IMR-90 (cell line): ENCODE results near the gene HRH2. TPM values are rescaled to one million over a fixed set of nuclear protein-coding genes. Genes with fewer than 3 reads are reported as not detected.

ENCODE experiments used
- ATAC-seq: fragments of 200-7000 bp; cut with Tn5 transposase; 2 replicates; pipeline ENCODE4 v1.9.1; 2020; ENCODE audit warnings: low read depth, mild to moderate bottlenecking, moderate library complexity
- BruUV-seq: library from RNA; stranded (reverse); fragments of 400-500 nt; replicated peaks from 2 replicates; lab custom pipeline; 2021; lab: Mats Ljungman, UMichigan
- CTCF ChIA-PET: fragments of 300-600 bp; formaldehyde crosslinking; extraction: SDS; loops from one replicate; lab custom pipeline; 2021; ENCODE audit warnings: antibody characterized with exemption; lab: Yijun Ruan, JAX
- POLR2A ChIA-PET: fragments of 300-600 bp; sonication (Branson Sonifier 250); formaldehyde crosslinking; loops from one replicate; lab custom pipeline; 2022; ENCODE audit warnings: antibody characterized with exemption; ENCODE audit not compliant: unreplicated experiment; lab: Charles Lee
- DNase-seq: peaks from one replicate; pipeline ENCODE4 v3.0.0; 2013
- H2AFZ ChIP-seq: replicated peaks from 2 replicates; pipeline ENCODE3; 2013; ENCODE audit warnings: low read length, mild to moderate bottlenecking; ENCODE audit not compliant: poor library complexity
- H2AK5ac ChIP-seq: 2 replicates; pipeline ENCODE4 v1.6.1; 2013; ENCODE audit warnings: low read depth, low read length, inconsistent platforms
- H2AK9ac ChIP-seq: replicated peaks from 2 replicates; pipeline ENCODE3; 2013; ENCODE audit warnings: mild to moderate bottlenecking, low read depth, low read length, moderate library complexity; ENCODE audit not compliant: poor library complexity
- H2BK120ac ChIP-seq: 2 replicates; pipeline ENCODE4 v1.6.1; 2013; ENCODE audit warnings: low read depth, low read length, inconsistent platforms
- H2BK15ac ChIP-seq: 3 replicates; pipeline ENCODE4 v1.6.1; 2013; ENCODE audit warnings: low read depth, low read length, inconsistent platforms
- H2BK20ac ChIP-seq: 2 replicates; pipeline ENCODE4 v1.6.1; 2013; ENCODE audit warnings: low read depth, mild to moderate bottlenecking, inconsistent platforms, low read length, moderate library complexity
- H2BK5ac ChIP-seq: 2 replicates; pipeline ENCODE4 v1.6.1; 2013; ENCODE audit warnings: mild to moderate bottlenecking, low read depth, low read length, inconsistent platforms; ENCODE audit not compliant: poor library complexity, severe bottlenecking
- H3K14ac ChIP-seq: replicated peaks from 2 replicates; pipeline ENCODE4 v1.6.1; 2013; ENCODE audit warnings: low read depth, low read length, inconsistent platforms
- H3K18ac ChIP-seq: 2 replicates; pipeline ENCODE4 v1.6.1; 2013; ENCODE audit warnings: low read depth, low read length, control low read depth
- H3K23ac ChIP-seq: 2 replicates; pipeline ENCODE4 v1.6.1; 2013; ENCODE audit warnings: low read depth, low read length, inconsistent platforms
- H3K27ac ChIP-seq: 2 replicates; pipeline ENCODE4 v1.5.1; 2013; ENCODE audit warnings: mild to moderate bottlenecking, control low read depth, low read length; ENCODE audit not compliant: insufficient read depth
- H3K27me3 ChIP-seq: 2 replicates; pipeline ENCODE4 v1.6.1; 2013; ENCODE audit warnings: low read length; ENCODE audit not compliant: control insufficient read depth, insufficient read depth
- H3K36me3 ChIP-seq: 2 replicates; pipeline ENCODE4 v1.6.1; 2013; ENCODE audit warnings: low read length, mixed read lengths; ENCODE audit not compliant: control insufficient read depth, insufficient read depth
- H3K4ac ChIP-seq: 2 replicates; pipeline ENCODE4 v1.6.1; 2013; ENCODE audit warnings: low read depth, low read length, inconsistent platforms
- H3K4me1 ChIP-seq: 2 replicates; pipeline ENCODE4 v1.6.1; 2013; ENCODE audit warnings: low read length, mixed read lengths; ENCODE audit not compliant: control insufficient read depth, insufficient read depth
- H3K4me2 ChIP-seq: 2 replicates; pipeline ENCODE4 v1.6.1; 2013; ENCODE audit warnings: low read depth, mild to moderate bottlenecking, control low read depth, low read length, moderate library complexity
- H3K4me3 ChIP-seq: 2 replicates; pipeline ENCODE4 v1.5.1; 2013; ENCODE audit warnings: low read depth, mild to moderate bottlenecking, control low read depth, low read length, moderate library complexity; ENCODE audit not compliant: insufficient read depth
- H3K56ac ChIP-seq: 2 replicates; pipeline ENCODE4 v1.6.1; 2013; ENCODE audit warnings: low read length, inconsistent platforms; ENCODE audit not compliant: insufficient read depth; ENCODE audit errors: extremely low read depth
- H3K79me1 ChIP-seq, 2 experiments: 2 replicates each; pipeline ENCODE4 v1.6.1; 2013; ENCODE audit warnings: low read length in 2 of 2, inconsistent platforms in 1 of 2, low read depth in 1 of 2
- H3K9ac ChIP-seq: 2 replicates; pipeline ENCODE4 v1.6.1; 2013; ENCODE audit warnings: low read depth, low read length, control low read depth
- H3K9me1 ChIP-seq: 2 replicates; pipeline ENCODE4 v1.6.1; 2013; ENCODE audit warnings: low read length, inconsistent platforms; ENCODE audit not compliant: insufficient read depth
- H3K9me3 ChIP-seq: 2 replicates; pipeline ENCODE4 v1.6.1; 2013; ENCODE audit warnings: low read length; ENCODE audit not compliant: control insufficient read depth, insufficient read depth
- H4K20me1 ChIP-seq: 2 replicates; pipeline ENCODE4 v1.6.1; 2013; ENCODE audit warnings: low read length, inconsistent platforms; ENCODE audit not compliant: insufficient read depth
- H4K5ac ChIP-seq: 2 replicates; pipeline ENCODE4 v1.6.1; 2013; ENCODE audit warnings: mild to moderate bottlenecking, low read depth, low read length, control low read depth
- H4K8ac ChIP-seq, 2 experiments: 2 replicates each; pipeline ENCODE4 v1.6.1; 2013; ENCODE audit warnings: low read depth in 2 of 2, low read length in 2 of 2, control low read depth in 1 of 2, inconsistent platforms in 1 of 2
- H4K91ac ChIP-seq: 2 replicates; pipeline ENCODE4 v1.6.1; 2013; ENCODE audit warnings: low read depth, low read length, inconsistent platforms; ENCODE audit not compliant: insufficient read depth
- BHLHE40 ChIP-seq: fragments of 150-350 bp; IDR thresholded peaks from 2 replicates; pipeline ENCODE4 v1.6.1; 2016; ENCODE audit warnings: mild to moderate bottlenecking, low read depth, low read length
- CEBPB ChIP-seq: IDR thresholded peaks from 2 replicates; pipeline ENCODE4 v1.6.1; 2012; ENCODE audit warnings: low read depth, low read length, improper control_type of control experiment
- MAFK ChIP-seq: IDR thresholded peaks from 2 replicates; pipeline ENCODE4 v1.6.1; 2012; ENCODE audit warnings: low read depth, low read length, improper control_type of control experiment
- MAZ ChIP-seq: IDR thresholded peaks from 2 replicates; pipeline ENCODE4 v1.6.1; 2012; ENCODE audit warnings: low read depth, mild to moderate bottlenecking, low read length, improper control_type of control experiment, moderate library complexity, borderline replicate concordance
- NFE2L2 ChIP-seq: fragments of 150-350 bp; IDR thresholded peaks from 2 replicates; pipeline ENCODE4 v1.6.1; 2016; ENCODE audit warnings: low read depth, mild to moderate bottlenecking, low read length
- POLR2A ChIP-seq: IDR thresholded peaks from 2 replicates; pipeline ENCODE4 v1.6.1; 2012; ENCODE audit warnings: mild to moderate bottlenecking, low read depth, low read length
- RAD21 ChIP-seq: IDR thresholded peaks from 2 replicates; pipeline ENCODE4 v1.6.1; 2012; ENCODE audit warnings: low read length, improper control_type of control experiment
- RCOR1 ChIP-seq: IDR thresholded peaks from 2 replicates; pipeline ENCODE4 v1.6.1; 2012; ENCODE audit warnings: mild to moderate bottlenecking, low read length, improper control_type of control experiment; ENCODE audit not compliant: insufficient replicate concordance
- RFX5 ChIP-seq: IDR thresholded peaks from 2 replicates; pipeline ENCODE4 v1.8.0; 2012; ENCODE audit warnings: low read depth, mild to moderate bottlenecking, low read length, moderate library complexity
- SMC3 ChIP-seq: fragments of 150-350 bp; IDR thresholded peaks from 2 replicates; pipeline ENCODE4 v1.6.1; 2016; ENCODE audit warnings: low read depth, mild to moderate bottlenecking, antibody characterized with exemption, low read length, moderate library complexity
- WGBS, 2 experiments: methylation state at CpG; one replicate each; pipeline versions ENCODE4 v1.1.5 to v1.1.7; 2013; ENCODE audit warnings: missing lambda C conversion rate in 2 of 2; ENCODE audit not compliant: insufficient read length in 1 of 2; ENCODE audit errors: extremely low coverage in 2 of 2; 5-methylcytosine and 5-hydroxymethylcytosine counted together
- dilution Hi-C: fragments of 300-500 bp; cut with HindIII; formaldehyde crosslinking; loops from one replicate; pipeline ENCODE4 v1.14.3; 2018; ENCODE audit warnings: low sequenced_read_pairs; ENCODE audit not compliant: unreplicated experiment
- in situ Hi-C: fragments of 300-500 bp; cut with MboI; formaldehyde crosslinking; loops from 3 replicates; pipeline ENCODE4 v1.14.3; 2019; ENCODE audit warnings: low sequenced_read_pairs, inconsistent platforms, mixed read lengths
- intact Hi-C: fragments of 100-400 bp; cut with micrococcal nuclease; formaldehyde crosslinking; loops from 2 replicates; pipeline ENCODE4 v1.10.0; 2022
- polyA plus RNA-seq, 3 experiments: library from polyadenylated mRNA; depleted of rRNA; stranded (reverse); fragments of >200 nt; gene quantifications; 2 replicates each; pipeline ENCODE4 v1.2.3, GENCODE V29; 2012; ENCODE audit warnings: low replicate concordance in 1 of 3
- total RNA-seq: library from RNA; depleted of rRNA; stranded (reverse); fragments of >200 nt; gene quantifications from 2 replicates; pipeline ENCODE4 v1.2.3, GENCODE V29; 2012
- TF ChIP-seq, protein P1 (sequence below): fragments of 150-350 bp; IDR thresholded peaks from 2 replicates; pipeline ENCODE4 v1.6.1; 2017; ENCODE audit warnings: mild to moderate bottlenecking, antibody characterized with exemption, low read length, low read depth
- TF ChIP-seq, protein P2 (sequence below): fragments of 150-350 bp; IDR thresholded peaks from 2 replicates; pipeline ENCODE4 v1.6.1; 2016; ENCODE audit warnings: low read depth, mild to moderate bottlenecking, low read length, moderate library complexity, borderline replicate concordance

HRH2 gene
- total and polyA plus RNA-seq, 2 of the 4 experiments (the other 2 are of a cell fraction): not detected

DNA sequence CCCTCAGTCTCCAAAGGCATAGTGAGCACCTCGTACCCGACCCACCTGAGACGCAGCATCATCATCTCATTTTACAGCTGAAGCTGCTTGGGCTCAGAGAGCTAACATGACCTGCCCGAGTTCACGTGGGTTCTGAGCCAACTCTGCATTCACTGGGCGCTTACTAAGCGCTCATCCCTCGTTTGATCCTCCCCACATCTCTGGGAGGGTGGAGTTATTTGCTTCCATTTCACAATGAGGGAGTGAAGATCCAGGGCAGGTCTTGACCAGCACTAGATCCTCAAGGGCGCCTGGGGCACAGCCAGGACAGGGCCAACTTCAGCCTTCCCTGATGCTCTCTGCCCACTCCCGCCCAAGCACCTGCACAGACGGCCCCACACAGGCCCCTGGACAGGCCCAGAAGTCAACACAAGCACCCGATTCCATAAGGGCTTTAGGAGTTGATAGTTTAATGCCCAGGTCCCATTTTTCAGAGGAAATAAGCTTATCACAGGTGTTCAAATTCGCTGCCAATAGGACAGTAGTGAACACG is 80.8 kb downstream of the HRH2 start:
- Histone ChIP-seq H3K14ac (no peak overlapping the region), H3K27me3 (no peaks in the 10 kb centered on the region), H2AK9ac (no peak overlapping the region), H3K23ac (no peak overlapping the region), H4K91ac (no peak overlapping the region), H3K79me1 (no peaks in the 10 kb centered on the region), H2AFZ (no peak overlapping the region), H3K9me1 (no peaks in the 10 kb centered on the region), H2AK5ac (no peak overlapping the region), H2BK15ac (no peak overlapping the region), H4K20me1 (no peaks in the 10 kb centered on the region), H3K9ac (no peak overlapping the region), H4K8ac (no peak overlapping the region), H2BK5ac (no peak overlapping the region), H2BK20ac (no peak overlapping the region), H3K27ac (no peak overlapping the region), H3K4ac (no peak overlapping the region), H2BK120ac (no peak overlapping the region), H3K56ac (no peak overlapping the region), H3K36me3 (no peaks in the 10 kb centered on the region), H3K4me2 (no peak overlapping the region), H4K5ac (no peak overlapping the region), H3K9me3 (no peaks in the 10 kb centered on the region), H3K18ac (no peak overlapping the region), H3K4me3 (no peak overlapping the region), H3K4me1 (no peaks in the 10 kb centered on the region)
- no TSS peak for BruUV-seq
- TF ChIP-seq MAZ (no peak), BHLHE40 (no peak), RCOR1 (no peak), RAD21 (no peak), MAFK (no peak), RFX5 (no peak), POLR2A (no peak), CEBPB (no peak), NFE2L2 (no peak), SMC3 (no peak)
- TF ChIP-seq, protein P1, sequence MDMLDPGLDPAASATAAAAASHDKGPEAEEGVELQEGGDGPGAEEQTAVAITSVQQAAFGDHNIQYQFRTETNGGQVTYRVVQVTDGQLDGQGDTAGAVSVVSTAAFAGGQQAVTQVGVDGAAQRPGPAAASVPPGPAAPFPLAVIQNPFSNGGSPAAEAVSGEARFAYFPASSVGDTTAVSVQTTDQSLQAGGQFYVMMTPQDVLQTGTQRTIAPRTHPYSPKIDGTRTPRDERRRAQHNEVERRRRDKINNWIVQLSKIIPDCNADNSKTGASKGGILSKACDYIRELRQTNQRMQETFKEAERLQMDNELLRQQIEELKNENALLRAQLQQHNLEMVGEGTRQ: no peak
- TF ChIP-seq, protein P2, sequence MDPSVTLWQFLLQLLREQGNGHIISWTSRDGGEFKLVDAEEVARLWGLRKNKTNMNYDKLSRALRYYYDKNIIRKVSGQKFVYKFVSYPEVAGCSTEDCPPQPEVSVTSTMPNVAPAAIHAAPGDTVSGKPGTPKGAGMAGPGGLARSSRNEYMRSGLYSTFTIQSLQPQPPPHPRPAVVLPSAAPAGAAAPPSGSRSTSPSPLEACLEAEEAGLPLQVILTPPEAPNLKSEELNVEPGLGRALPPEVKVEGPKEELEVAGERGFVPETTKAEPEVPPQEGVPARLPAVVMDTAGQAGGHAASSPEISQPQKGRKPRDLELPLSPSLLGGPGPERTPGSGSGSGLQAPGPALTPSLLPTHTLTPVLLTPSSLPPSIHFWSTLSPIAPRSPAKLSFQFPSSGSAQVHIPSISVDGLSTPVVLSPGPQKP: no peak
- WGBS, 2 experiments: 45% methylated on average over 2 of the region's 14 CpGs; no CpG with 5 or more reads in 1 of the 2 experiments
- intact Hi-C loops (no loop called here), in situ Hi-C loops (loop anchor here (25.0 kb wide), 2 partner anchors 599 to 824 kb away; no protein-coding TSS in a partner anchor), dilution Hi-C loops (no loop called here)
- ChIA-PET POLR2A (no interaction called here), CTCF (no interaction called here)
- DNase-seq (no peak), ATAC-seq (no peak)
